Duodenal mucosa (tissue), 2 donors: Measurements from ENCODE around the gene LHX6.

ENCODE experiments used
- H3K27ac ChIP-seq: one replicate; pipeline ENCODE4 v1.7.0; 2013; ENCODE audit warnings: low read depth, low read length
- H3K27me3 ChIP-seq, 2 donors: one replicate each; pipeline ENCODE4 v1.7.0; 2013; ENCODE audit warnings: low read length in 2 of 2, control low read depth in 1 of 2; ENCODE audit not compliant: insufficient read depth in 2 of 2, control insufficient read depth in 1 of 2
- H3K36me3 ChIP-seq, 2 donors: one replicate each; pipeline ENCODE4 v1.7.0; 2013; ENCODE audit warnings: low read length in 2 of 2, control low read depth in 1 of 2; ENCODE audit not compliant: insufficient read depth in 2 of 2, control insufficient read depth in 1 of 2
- H3K4me1 ChIP-seq, 2 donors: one replicate each; pipeline ENCODE4 v1.7.0; 2013; ENCODE audit warnings: low read length in 2 of 2, control low read depth in 1 of 2; ENCODE audit not compliant: insufficient read depth in 2 of 2, control insufficient read depth in 1 of 2
- H3K4me3 ChIP-seq, 2 donors: one replicate each; pipeline ENCODE4 v1.7.0; 2013; ENCODE audit warnings: low read length in 2 of 2, low read depth in 1 of 2
- H3K9ac ChIP-seq, 2 donors: one replicate each; pipeline ENCODE4 v1.7.0; 2013; ENCODE audit warnings: low read length in 2 of 2, low read depth in 1 of 2
- H3K9me3 ChIP-seq, 2 donors: one replicate each; pipeline ENCODE4 v1.7.0; 2013; ENCODE audit warnings: low read length in 2 of 2, control low read depth in 1 of 2; ENCODE audit not compliant: control insufficient read depth in 1 of 2

The LHX6 gene

DNA sequence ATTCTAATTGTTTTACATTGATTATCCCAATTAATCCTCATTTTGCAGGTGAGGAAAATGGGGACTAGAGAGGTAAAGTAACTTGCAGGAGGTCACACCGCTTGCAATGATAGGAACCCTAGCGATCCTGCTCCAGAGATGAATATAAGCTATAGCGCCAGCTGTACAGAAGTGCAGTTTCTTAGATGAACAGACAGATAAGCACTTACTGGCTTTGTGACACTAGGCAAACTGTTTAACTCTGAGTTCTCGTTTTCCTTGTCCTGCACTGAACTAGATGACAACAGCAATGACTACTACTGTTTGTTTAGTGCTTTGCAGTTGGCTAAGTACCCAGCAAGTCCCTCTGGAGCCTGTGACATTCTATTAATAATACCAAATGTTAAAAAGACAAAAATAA, 11.1 kb downstream of the LHX6 start:
- Histone ChIP-seq H3K4me1 (peaks cover 31 to 35% of the 10 kb centered on the region in 2 donors), H3K36me3 (no peaks in the 10 kb centered on the region), H3K4me3 (no peak overlapping the region), H3K9ac (no peak overlapping the region), H3K27ac (no peak overlapping the region), H3K9me3 (no peaks in the 10 kb centered on the region), H3K27me3 (peaks cover 75 to 88% of the 10 kb centered on the region in 2 donors)

GRCh38 chr9:122216798-122217418, 11.8 kb downstream of the LHX6 start:
- Histone ChIP-seq H3K9ac (no peak overlapping the region), H3K27ac (no peak overlapping the region), H3K4me3 (peak overlapping the region in 1 of 2 donors; percentile 26), H3K27me3 (peaks cover 75 to 88% of the 10 kb centered on the region in 2 donors), H3K4me1 (peaks cover 31 to 35% of the 10 kb centered on the region in 2 donors), H3K36me3 (no peaks in the 10 kb centered on the region), H3K9me3 (no peaks in the 10 kb centered on the region)

GRCh38 chr9:122216138-122216797, 12.5 kb downstream of the LHX6 start:
- Histone ChIP-seq H3K27me3 (peaks cover 75 to 88% of the 10 kb centered on the region in 2 donors), H3K9ac (no peak overlapping the region), H3K36me3 (no peaks in the 10 kb centered on the region), H3K4me3 (no peak overlapping the region), H3K9me3 (no peaks in the 10 kb centered on the region), H3K4me1 (peaks cover 31 to 35% of the 10 kb centered on the region in 2 donors), H3K27ac (no peak overlapping the region)

GRCh38 chr9:122215663-122216062, 13.1 kb downstream of the LHX6 start:
- Histone ChIP-seq H3K9me3 (no peaks in the 10 kb centered on the region), H3K36me3 (no peaks in the 10 kb centered on the region), H3K27me3 (peaks cover 70 to 86% of the 10 kb centered on the region in 2 donors), H3K27ac (no peak overlapping the region), H3K9ac (no peak overlapping the region), H3K4me1 (peaks cover 31 to 35% of the 10 kb centered on the region in 2 donors), H3K4me3 (no peak overlapping the region)

GRCh38 chr9:122214507-122214906, 14.2 kb downstream of the LHX6 start:
- Histone ChIP-seq H3K4me3 (peak overlapping the region in 1 of 2 donors; percentile 14), H3K9me3 (no peaks in the 10 kb centered on the region), H3K27ac (no peak overlapping the region), H3K36me3 (no peaks in the 10 kb centered on the region), H3K9ac (no peak overlapping the region), H3K4me1 (peaks cover 22 to 25% of the 10 kb centered on the region in 2 donors), H3K27me3 (peaks cover 58 to 75% of the 10 kb centered on the region in 2 donors)

- no peak overlapping the region for H3K9ac ChIP-seq
- no peak overlapping the region for H3K27ac ChIP-seq
- peaks cover 16 to 18% of the 10 kb centered on the region in 2 donors for H3K4me1 ChIP-seq
- peaks cover 51 to 70% of the 10 kb centered on the region in 2 donors for H3K27me3 ChIP-seq
- H3K4me3 ChIP-seq, result peak overlapping the region; percentile 26 to 45
- H3K36me3 ChIP-seq, result no peaks in the 10 kb centered on the region
- no peaks in the 10 kb centered on the region for H3K9me3 ChIP-seq
Measured at GRCh38 chr9:122213589-122214413, 15.0 kb downstream of the LHX6 start.

- Histone ChIP-seq H3K4me1 (peaks cover 12 to 16% of the 10 kb centered on the region in 2 donors), H3K4me3 (peak overlapping the region; percentile 26 to 45), H3K9ac (no peak overlapping the region), H3K9me3 (no peaks in the 10 kb centered on the region), H3K27me3 (peaks cover 45 to 65% of the 10 kb centered on the region in 2 donors), H3K27ac (no peak overlapping the region), H3K36me3 (no peaks in the 10 kb centered on the region)
Measured at GRCh38 chr9:122213102-122213588, 15.6 kb downstream of the LHX6 start.

DNA sequence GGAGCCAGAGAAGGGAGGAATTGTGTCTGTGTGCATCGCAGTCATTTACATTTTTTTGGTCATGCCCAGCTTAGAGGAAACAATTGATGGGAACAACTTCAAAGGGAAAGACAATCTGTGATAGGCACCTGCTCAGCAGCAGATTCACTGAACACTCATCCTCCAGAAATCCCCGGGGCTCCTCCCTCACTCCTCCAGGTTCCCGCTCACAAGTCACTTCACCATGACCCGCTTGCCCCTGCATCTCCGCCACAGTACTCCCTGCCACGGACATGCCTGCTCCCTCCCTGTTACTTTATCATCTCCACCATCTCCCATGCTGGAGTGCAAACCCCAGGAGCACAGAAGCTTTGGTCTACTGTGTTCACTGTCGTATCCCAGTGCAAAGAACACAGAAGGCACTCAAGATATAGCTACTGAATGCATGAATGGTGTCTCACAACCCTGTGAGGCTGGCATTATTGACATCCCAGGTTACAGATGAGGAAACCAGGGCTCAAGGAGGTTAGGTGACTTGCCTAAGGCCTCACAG, 16.2 kb downstream of the LHX6 start:
- H3K9ac ChIP-seq, result no peak overlapping the region
- H3K9me3 ChIP-seq, result no peaks in the 10 kb centered on the region
- no peaks in the 10 kb centered on the region for H3K36me3 ChIP-seq
- peaks cover 38 to 65% of the 10 kb centered on the region in 2 donors for H3K27me3 ChIP-seq
- no peak overlapping the region for H3K4me3 ChIP-seq
- no peak overlapping the region for H3K27ac ChIP-seq
- H3K4me1 ChIP-seq, result peaks cover 12 to 16% of the 10 kb centered on the region in 2 donors

- Histone ChIP-seq H3K27ac (no peak overlapping the region), H3K36me3 (no peaks in the 10 kb centered on the region), H3K9ac (no peak overlapping the region), H3K4me3 (no peak overlapping the region), H3K9me3 (no peaks in the 10 kb centered on the region), H3K27me3 (peaks cover 29 to 45% of the 10 kb centered on the region in 2 donors), H3K4me1 (peaks cover 6 to 10% of the 10 kb centered on the region in 2 donors)
Measured at GRCh38 chr9:122209451-122209850, 19.3 kb downstream of the LHX6 start.
